NCI-H1092 treated with DMSO at 0.1 percent for 48 hours (cell line): ENCODE results near the gene TSHZ2.
A peak's percentile ranks its signal among the peaks of the same experiment; 100 is the strongest.
"Not testable (repeated sequence)": the region's sequence is repeated elsewhere in the genome, so short reads cannot be mapped to it uniquely, and the experiment has no call there.

ENCODE experiments used
- DNase-seq: peaks from one replicate; lab custom pipeline; 2025; lab: John Stamatoyannopoulos, UW

Gene TSHZ2

GRCh38 chr20:53387983-53388675 is 416.0 kb downstream of the TSHZ2 start:
- DNase-seq = no peak

GRCh38 chr20:53389516-53390300 is 417.6 kb downstream of the TSHZ2 start:
- DNase-seq = no peak

- no peak for DNase-seq
Measured at GRCh38 chr20:53390770-53391169, 418.6 kb downstream of the TSHZ2 start.

DNA sequence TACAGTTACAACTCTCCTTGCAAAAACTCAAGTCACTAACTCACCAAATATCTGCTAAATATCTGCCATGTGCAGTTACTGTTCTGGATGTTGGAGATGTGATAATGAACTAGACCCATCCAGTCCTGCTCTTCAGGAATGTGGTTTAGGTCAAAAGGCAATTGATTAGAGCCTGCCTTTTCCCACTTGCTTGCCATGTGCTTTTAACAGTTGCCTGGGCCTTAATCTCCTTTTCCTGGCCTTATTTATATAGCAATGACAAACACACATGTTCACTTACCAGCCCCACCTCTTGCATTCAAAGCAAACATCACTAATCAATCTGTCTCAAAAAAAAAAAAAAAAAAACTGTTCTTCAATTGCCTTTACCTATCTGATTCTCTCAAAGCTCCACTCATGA is 422.3 kb downstream of the TSHZ2 start:
- DNase-seq = no peak

DNA sequence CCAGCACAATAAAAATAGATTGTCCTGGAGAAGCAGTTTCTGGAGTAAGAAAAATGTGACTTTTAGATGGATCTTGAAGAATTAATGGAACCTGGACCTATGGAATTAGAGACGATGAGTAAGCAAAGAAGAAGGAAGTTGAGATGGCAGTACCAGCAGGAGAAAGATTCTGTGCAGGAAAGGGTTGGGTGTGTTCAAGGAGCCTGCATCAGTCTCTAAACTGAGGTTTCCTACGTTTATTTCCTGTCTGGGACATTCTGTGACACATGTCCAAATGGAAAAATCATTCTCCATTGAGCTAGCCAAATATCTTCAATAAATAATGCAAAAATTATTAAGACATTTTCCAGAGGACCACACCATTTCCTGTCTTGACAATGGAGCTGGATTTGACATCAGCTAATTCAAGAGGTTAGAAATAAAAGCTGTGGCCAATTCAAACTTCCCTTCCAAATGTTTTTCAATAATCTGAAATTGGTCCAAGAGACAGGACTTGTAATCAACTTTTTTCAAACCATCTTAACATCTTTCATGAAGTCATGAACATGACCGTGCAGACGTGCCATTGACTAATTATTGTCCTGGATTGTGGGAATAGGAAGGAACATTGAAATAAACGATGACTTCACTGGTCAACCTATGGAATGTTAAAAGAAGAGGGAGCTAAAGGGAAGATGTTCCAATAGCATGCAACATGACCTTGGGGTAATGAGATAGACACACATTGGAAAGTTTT is 423.2 kb downstream of the TSHZ2 start:
- no peak for DNase-seq

GRCh38 chr20:53399083-53399482 is 426.9 kb downstream of the TSHZ2 start:
- no peak for DNase-seq

- DNase-seq = peak; percentile 54
Measured at GRCh38 chr20:53399592-53400335, 427.6 kb downstream of the TSHZ2 start.

DNA sequence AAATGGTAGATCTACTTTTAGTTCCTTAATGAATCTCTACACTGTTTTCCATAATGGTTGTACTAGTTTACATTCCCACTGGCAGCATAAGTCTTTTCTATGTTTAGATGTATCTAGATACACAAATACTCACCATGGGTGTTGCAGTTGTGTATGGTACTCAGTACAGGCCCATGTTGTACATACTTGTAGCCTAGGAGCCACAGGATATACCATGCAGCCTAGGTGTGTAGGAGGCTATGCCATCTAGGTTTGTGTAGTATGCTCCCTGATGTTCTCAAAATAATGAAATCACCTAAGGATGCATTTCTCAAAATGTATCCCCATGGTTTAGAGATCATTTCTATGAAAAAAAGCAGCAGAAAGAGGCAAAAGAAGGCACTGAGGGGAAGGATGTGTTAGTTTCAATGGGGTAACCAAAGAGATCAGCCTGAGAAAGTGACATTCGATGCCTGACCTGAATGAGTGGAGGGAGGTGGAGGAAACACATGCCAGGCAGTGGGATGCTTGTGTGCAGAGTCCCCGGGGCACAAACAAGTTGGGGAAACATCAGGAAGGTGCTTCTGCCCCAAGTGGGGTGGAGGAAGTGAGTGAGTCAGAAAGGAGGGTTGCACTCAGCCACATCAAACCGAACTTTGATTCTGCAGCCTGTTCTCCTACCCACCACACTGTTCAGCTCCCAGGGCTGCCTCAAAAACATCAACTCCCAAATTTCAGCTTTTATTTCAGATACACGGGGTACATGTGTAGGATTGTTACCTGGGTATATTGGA is 430.3 kb downstream of the TSHZ2 start:
- DNase-seq = no peak

GRCh38 chr20:53403029-53403428 is 430.9 kb downstream of the TSHZ2 start:
- DNase-seq = no peak

DNA sequence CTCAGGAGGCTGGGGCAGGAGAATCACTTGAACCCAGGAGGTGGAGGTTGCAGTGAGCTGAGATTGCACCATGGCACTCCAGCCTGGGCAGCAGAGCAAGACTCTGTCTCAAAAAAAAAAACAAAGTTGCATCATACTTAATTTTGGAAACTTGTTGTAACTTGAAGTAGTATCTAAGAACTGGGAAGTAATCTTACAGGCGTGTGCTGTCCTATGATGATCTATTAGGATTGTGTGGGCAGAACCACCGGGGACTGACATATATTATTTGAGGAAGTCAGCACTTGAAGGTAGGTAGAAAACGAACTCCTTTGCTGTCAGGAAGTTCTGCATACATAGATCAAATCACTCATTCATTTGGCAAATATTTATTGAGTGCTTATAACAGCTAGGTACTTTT is 433.0 kb downstream of the TSHZ2 start:
- DNase-seq = no peak

- DNase-seq = no peak
Measured at GRCh38 chr20:53406580-53406979, 434.4 kb downstream of the TSHZ2 start.

GRCh38 chr20:53408691-53409446 is 436.7 kb downstream of the TSHZ2 start:
- peak; percentile 6 for DNase-seq

DNA sequence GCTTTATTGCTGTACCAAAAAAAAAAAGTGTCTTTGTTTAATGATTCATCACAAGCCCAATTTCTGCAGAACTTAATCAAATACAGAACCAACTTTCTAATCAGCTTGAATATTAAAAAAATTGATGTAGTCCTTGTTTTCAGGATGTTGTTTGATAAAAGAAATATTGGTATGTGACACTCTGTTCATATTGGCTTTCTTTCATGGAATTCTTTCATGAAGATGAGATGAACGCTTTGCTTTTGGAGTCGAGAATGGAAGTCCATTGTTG is 437.2 kb downstream of the TSHZ2 start:
- no peak for DNase-seq

- DNase-seq = no peak
Measured at GRCh38 chr20:53411129-53411528, 439.0 kb downstream of the TSHZ2 start.

DNA sequence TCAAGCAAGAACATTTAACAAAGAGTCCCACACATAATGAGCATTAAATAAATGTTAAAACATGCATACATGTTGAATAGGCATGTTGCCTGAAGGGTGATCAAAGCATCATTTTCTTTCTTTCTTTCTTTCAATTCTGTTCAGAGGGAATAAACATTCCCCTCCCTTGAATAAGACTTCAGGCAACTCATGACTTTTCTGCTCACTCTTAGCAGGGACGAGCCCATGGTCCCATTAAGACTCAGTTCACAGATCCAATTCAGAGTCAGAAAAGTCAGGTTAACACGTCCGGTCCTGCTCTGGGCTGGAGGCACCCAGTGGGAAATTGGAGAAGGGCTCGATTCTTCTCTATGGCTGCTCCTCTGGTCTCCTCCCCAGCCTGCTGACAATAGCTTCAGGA is 439.7 kb downstream of the TSHZ2 start:
- DNase-seq = no peak

GRCh38 chr20:53412577-53413185 is 440.5 kb downstream of the TSHZ2 start:
- no peak for DNase-seq

DNA sequence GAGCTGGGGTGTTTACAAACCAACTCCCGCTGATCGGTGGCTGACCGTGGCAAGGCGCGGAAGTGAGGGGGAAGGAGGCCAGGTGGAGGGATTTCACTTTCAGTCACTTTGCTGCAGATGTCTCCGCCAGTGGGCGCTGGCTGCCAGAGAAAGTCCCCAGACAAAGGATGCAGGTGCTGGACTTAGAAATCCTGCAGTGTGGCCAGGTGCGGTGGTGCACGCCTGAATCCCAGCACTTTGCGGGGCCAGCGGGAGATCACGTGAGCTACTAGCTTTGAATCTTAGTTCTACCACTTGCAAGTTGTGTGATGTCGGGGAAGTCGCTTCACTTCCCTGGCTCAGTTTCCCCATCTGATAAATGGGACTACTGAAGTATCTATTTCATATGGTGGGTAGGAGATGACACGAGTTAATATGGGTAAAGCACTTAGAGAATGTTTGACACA is 441.1 kb downstream of the TSHZ2 start:
- DNase-seq = peak; percentile 41

- not testable (repeated sequence) for DNase-seq
Measured at GRCh38 chr20:53413845-53414244, 441.7 kb downstream of the TSHZ2 start.

- no peak for DNase-seq
Measured at GRCh38 chr20:53419693-53420460, 447.7 kb downstream of the TSHZ2 start.

GRCh38 chr20:53421343-53421742 is 449.2 kb downstream of the TSHZ2 start:
- no peak for DNase-seq
